Astrocyte of the cerebellum (primary cell): Measurements from ENCODE around the gene GARIN3.
"Not testable (repeated sequence)": the region's sequence is repeated elsewhere in the genome, so short reads cannot be mapped to it uniquely, and the experiment has no call there.

Experiments used
- DNase-seq: peaks from one replicate; pipeline ENCODE4 v3.0.0-alpha.2; 2011; ENCODE audit warnings: low read depth
- H3K4me3 ChIP-seq: 2 replicates; pipeline ENCODE4 v1.5.1; 2011; ENCODE audit warnings: mild to moderate bottlenecking, low read depth, low read length, moderate library complexity
- CTCF ChIP-seq: IDR thresholded peaks from 2 replicates; pipeline ENCODE4 v1.5.1; 2012; ENCODE audit warnings: low read length, low read depth, moderate library complexity, mild to moderate bottlenecking; ENCODE audit errors: missing control alignments
- in situ Hi-C: cut with HindIII; loops from 2 replicates; pipeline ENCODE4 v1.10.0; 2017; ENCODE audit warnings: low sequenced_read_pairs

Gene GARIN3

GRCh38 chr5:157212307-157212706 lies 46.2 kb upstream of the GARIN3 start:
- in situ Hi-C loops = no loop called here
- H3K4me3 ChIP-seq = no peak overlapping the region
- DNase-seq = no peak
- no peak for TF ChIP-seq CTCF

- in situ Hi-C loops, H3K4me3 ChIP-seq, DNase-seq: not testable (repeated sequence)
These were observed 44.6 kb upstream of the GARIN3 start for GRCh38 chr5:157210652-157211051.

GRCh38 chr5:157205708-157206107 lies 39.6 kb upstream of the GARIN3 start:
- TF ChIP-seq CTCF = no peak
- DNase-seq = no peak
- in situ Hi-C loops = no loop called here
- no peak overlapping the region for H3K4me3 ChIP-seq

GRCh38 chr5:157204765-157205164 lies 38.7 kb upstream of the GARIN3 start:
- in situ Hi-C loops = no loop called here
- no peak for TF ChIP-seq CTCF
- DNase-seq = no peak
- no peak overlapping the region for H3K4me3 ChIP-seq

GRCh38 chr5:157203417-157203816 lies 37.4 kb upstream of the GARIN3 start:
- no peak overlapping the region for H3K4me3 ChIP-seq
- no peak for DNase-seq
- no peak for TF ChIP-seq CTCF
- in situ Hi-C loops = no loop called here

- H3K4me3 ChIP-seq = no peak overlapping the region
- DNase-seq = no peak
- in situ Hi-C loops = no loop called here
- no peak for TF ChIP-seq CTCF
These were observed 35.8 kb upstream of the GARIN3 start for GRCh38 chr5:157201857-157202256.

- TF ChIP-seq CTCF = no peak
These were observed 32.4 kb upstream of the GARIN3 start for GRCh38 chr5:157198277-157198986.

More at GRCh38 chr5:157198277-157198986, 32.4 kb upstream of the GARIN3 start:
- in situ Hi-C loops = no loop called here
- no peak overlapping the region for H3K4me3 ChIP-seq
- DNase-seq = no peak
